Fibroblast of the aortic adventitia (primary cell): ENCODE results near the gene FCRLB. TPM values are rescaled to one million over a fixed set of nuclear protein-coding genes. Genes with fewer than 3 reads are reported as not detected.

ENCODE experiments used
- DNase-seq: peaks from one replicate; pipeline ENCODE4 v3.0.0-alpha.2; 2010; ENCODE audit warnings: low read depth
- H3K4me3 ChIP-seq: 2 replicates; pipeline ENCODE4 v1.5.1; 2011; ENCODE audit warnings: low read depth, mild to moderate bottlenecking, control low read depth, low read length, moderate library complexity
- small RNA-seq: library from RNA; depleted of rRNA; stranded (forward); fragments of <200 nt; gene quantifications from one replicate; pipeline ENCODE3, GENCODE V24; 2012
- total RNA-seq: library from RNA; depleted of rRNA; stranded (reverse); fragments of >200 nt; gene quantifications from 2 replicates; pipeline ENCODE4 v1.2.3, GENCODE V29; 2012; ENCODE audit warnings: low replicate concordance
- TF ChIP-seq, protein P1 (sequence below): IDR thresholded peaks from 2 replicates; pipeline ENCODE4 v1.5.1; 2011; ENCODE audit warnings: mild to moderate bottlenecking, low read length, control low read depth, inconsistent platforms; ENCODE audit not compliant: insufficient read depth

The FCRLB gene
- total RNA-seq, 1 donor, result 3.0 TPM

DNA sequence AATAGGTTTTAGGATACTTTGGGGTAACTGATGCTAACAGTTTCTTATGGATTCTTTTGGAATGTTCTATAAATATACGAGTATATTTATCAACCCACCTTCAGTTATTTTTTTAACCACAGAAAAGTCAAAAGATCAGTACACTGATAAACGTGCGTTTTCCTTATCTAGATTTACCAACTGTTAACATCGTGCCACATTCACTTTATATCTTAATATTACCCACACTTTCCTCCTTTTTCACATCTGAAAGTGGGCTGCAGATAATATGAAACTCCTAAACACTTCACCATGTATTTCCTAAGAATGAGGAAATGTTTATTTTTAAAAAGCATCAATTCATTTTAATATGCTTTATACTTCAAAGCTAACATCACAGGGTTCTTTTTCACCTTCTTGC, 52.4 kb downstream of the FCRLB start:
- no peak overlapping the region for H3K4me3 ChIP-seq
- TF ChIP-seq, protein P1, sequence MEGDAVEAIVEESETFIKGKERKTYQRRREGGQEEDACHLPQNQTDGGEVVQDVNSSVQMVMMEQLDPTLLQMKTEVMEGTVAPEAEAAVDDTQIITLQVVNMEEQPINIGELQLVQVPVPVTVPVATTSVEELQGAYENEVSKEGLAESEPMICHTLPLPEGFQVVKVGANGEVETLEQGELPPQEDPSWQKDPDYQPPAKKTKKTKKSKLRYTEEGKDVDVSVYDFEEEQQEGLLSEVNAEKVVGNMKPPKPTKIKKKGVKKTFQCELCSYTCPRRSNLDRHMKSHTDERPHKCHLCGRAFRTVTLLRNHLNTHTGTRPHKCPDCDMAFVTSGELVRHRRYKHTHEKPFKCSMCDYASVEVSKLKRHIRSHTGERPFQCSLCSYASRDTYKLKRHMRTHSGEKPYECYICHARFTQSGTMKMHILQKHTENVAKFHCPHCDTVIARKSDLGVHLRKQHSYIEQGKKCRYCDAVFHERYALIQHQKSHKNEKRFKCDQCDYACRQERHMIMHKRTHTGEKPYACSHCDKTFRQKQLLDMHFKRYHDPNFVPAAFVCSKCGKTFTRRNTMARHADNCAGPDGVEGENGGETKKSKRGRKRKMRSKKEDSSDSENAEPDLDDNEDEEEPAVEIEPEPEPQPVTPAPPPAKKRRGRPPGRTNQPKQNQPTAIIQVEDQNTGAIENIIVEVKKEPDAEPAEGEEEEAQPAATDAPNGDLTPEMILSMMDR, result no peak

DNA sequence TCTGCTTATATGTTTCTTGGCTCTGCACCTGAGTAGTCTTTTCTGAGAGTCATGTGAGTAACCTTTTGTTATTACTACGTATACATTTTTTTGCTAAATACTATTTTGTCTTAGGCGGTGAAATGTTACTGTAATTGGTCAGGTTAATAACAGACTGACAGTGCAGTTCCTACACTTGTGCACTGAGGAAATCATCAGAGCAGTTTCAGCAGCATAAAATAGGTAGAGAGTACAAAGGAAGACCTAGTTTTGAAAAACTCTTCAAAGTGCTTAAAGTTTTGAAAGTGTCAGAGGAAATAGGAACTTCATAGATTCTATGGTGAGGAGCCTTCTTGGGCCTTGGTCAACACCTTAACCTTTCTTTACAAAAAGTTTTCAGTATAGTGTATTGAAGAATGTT, 55.9 kb downstream of the FCRLB start:
- TF ChIP-seq, protein P1, result no peak
- H3K4me3 ChIP-seq, result no peak overlapping the region
- DNase-seq, result no peak

More for the DNA sequence above, 52.4 kb downstream of the FCRLB start:
- DNase-seq, result no peak

Small RNA genes within 50 kb of the gene (small RNA-seq; reads per million reads assigned to genes)
- not detected for gene RF00019
- gene RN7SL466P, result not detected

Other genes starting within 250 kb of the FCRLB start
- gene FCGR2A, start 216.1 kb upstream of the FCRLB start, total RNA-seq, result 0.99 TPM in 1 of 2 replicates, not detected in the other
- 0.45 TPM in 1 of 2 replicates, not detected in the other for gene HSPA6, start 197.0 kb upstream of the FCRLB start, total RNA-seq
- not detected in 2 replicates for gene FCGR3A, start 171.7 kb upstream of the FCRLB start, total RNA-seq
- gene FCGR3B, start 90.4 kb upstream of the FCRLB start, total RNA-seq, result not detected in 2 replicates
- not detected in 2 replicates for gene FCGR2B, start 58.4 kb upstream of the FCRLB start, total RNA-seq
- 0.90 TPM in 1 of 2 replicates, not detected in the other for gene FCRLA, start 14.3 kb upstream of the FCRLB start, total RNA-seq
- gene DUSP12, start 28.2 kb downstream of the FCRLB start, total RNA-seq, result 23.6 and 27.8 TPM in 2 replicates
- 13.7 and 32.8 TPM in 2 replicates for gene ATF6, start 44.8 kb downstream of the FCRLB start, total RNA-seq